ENCODE data around the gene RALGAPA1.

GRCh38 chr14:35515916-35516315 is 293.2 kb downstream of the RALGAPA1 start:
- TF ChIP-seq ZNF331 (CRISPR knock-in tag; IDR thresholded peaks at IDR 0.05) (no peak), EZH2 (conservative IDR thresholded peaks at IDR 0.05; ENCODE audit: low read depth, low read length) (no peak), ATF1 (CRISPR knock-in tag; IDR thresholded peaks at IDR 0.05) (no peak), SP140L (CRISPR knock-in tag; IDR thresholded peaks at IDR 0.05; ENCODE audit: borderline replicate concordance) (no peak), RELA (CRISPR knock-in tag; IDR thresholded peaks at IDR 0.05) (no peak)
- TF ChIP-seq, protein P1, sequence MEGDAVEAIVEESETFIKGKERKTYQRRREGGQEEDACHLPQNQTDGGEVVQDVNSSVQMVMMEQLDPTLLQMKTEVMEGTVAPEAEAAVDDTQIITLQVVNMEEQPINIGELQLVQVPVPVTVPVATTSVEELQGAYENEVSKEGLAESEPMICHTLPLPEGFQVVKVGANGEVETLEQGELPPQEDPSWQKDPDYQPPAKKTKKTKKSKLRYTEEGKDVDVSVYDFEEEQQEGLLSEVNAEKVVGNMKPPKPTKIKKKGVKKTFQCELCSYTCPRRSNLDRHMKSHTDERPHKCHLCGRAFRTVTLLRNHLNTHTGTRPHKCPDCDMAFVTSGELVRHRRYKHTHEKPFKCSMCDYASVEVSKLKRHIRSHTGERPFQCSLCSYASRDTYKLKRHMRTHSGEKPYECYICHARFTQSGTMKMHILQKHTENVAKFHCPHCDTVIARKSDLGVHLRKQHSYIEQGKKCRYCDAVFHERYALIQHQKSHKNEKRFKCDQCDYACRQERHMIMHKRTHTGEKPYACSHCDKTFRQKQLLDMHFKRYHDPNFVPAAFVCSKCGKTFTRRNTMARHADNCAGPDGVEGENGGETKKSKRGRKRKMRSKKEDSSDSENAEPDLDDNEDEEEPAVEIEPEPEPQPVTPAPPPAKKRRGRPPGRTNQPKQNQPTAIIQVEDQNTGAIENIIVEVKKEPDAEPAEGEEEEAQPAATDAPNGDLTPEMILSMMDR (CRISPR knock-in tag; IDR thresholded peaks at IDR 0.05), result no peak
